Stimulated activated CD8-positive, alpha-beta memory T cell treated with anti-CD3 and anti-CD28 coated beads, Interleukin-4, amount 100 ng/mL, for 1 hour (primary cell): Measurements from ENCODE around the gene IFNA2.
"Not testable (repeated sequence)": the region's sequence is repeated elsewhere in the genome, so short reads cannot be mapped to it uniquely, and the experiment has no call there.

Source experiments
- DNase-seq, 2 donors: peaks; one replicate each; pipeline ENCODE4 v3.0.0-alpha.2; 2020; ENCODE audit warnings: low read depth in 2 of 2, low spot score in 1 of 2

The IFNA2 gene

GRCh38 chr9:21383627-21384026 is 1.6 kb downstream of the IFNA2 start:
- no peak for DNase-seq

- no peak for DNase-seq
These were observed 3.5 kb downstream of the IFNA2 start for GRCh38 chr9:21381448-21382339.

DNA sequence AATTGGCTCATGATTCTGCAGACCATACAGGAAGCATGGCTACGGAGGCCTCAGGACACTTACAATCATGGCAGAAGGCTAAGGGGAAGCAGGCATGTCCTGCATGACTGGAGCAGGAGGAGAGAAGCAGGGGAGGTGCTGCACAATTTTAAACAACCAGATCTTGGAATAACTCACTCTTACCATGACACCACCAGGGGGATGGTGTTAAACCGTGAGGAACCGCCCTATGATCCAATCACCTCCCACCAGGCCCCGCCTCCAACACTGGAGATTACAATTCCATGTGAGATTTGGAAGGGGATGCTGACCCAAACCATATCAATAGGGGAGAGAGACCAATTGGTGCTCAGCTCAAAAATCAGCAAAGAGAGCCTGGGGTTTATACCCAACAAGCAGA is 13.7 kb downstream of the IFNA2 start:
- DNase-seq = not testable (repeated sequence)

DNA sequence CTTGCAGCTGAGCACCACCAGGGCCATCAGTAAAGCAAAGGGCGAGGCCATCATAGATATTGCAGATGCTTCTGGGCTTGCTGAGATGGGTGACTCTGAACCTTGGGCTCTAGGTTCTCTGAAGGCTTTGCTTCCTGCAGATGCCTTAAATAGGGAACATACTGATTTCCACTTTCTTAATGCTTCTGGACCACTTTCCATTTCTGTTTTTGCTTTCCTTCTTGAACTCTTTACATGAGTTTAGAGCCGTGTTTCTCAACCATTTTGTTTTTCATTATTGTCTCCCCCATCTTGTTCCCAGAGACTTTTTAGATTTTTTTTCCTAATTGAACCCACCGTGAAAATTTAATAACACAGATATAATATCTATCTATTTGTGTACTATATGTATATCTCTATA is 17.2 kb downstream of the IFNA2 start, which contains the start of gene IFNA13:
IFNA13 (minus strand) TSS at position 101 of the 400 bp plus-strand sequence; CDS start at position 54, 47 bp downstream.
- no peak for DNase-seq

GRCh38 chr9:21367169-21367568 is 18.0 kb downstream of the IFNA2 start:
- not testable (repeated sequence) for DNase-seq

GRCh38 chr9:21362287-21362686 is 22.9 kb downstream of the IFNA2 start:
- no peak for DNase-seq

- DNase-seq = no peak
These were observed 27.4 kb downstream of the IFNA2 start for GRCh38 chr9:21357479-21358460.

- DNase-seq = no peak
These were observed 34.4 kb downstream of the IFNA2 start, which contains the start of gene IFNA6 for GRCh38 chr9:21350787-21351186. Gene IFNA6, minus strand, starts transcription at chr9:21350887. Its CDS starts 0 bp downstream, at chr9:21350887.

GRCh38 chr9:21348430-21348970 is 36.7 kb downstream of the IFNA2 start:
- DNase-seq = no peak

- DNase-seq = no peak
These were observed 44.5 kb downstream of the IFNA2 start for GRCh38 chr9:21340735-21341134.

DNA sequence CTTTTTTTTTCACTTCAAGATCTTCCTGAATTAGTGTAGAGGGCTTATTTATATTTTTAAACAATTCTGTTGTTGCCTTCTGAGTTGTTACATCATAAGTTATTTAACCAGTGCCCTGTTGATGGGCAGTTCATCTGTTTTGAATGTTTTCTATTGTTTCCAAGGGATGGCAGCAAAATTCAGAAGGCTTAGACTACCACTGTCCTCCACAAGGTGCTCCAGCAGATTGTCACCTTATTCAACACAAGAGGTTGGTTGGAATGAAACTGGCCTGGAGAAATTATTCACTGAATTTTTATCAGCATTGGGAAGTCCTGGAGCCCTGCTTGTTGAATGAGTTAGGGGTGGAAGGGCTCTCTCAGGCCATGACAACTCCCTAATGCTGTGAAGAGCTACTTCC is 48.7 kb downstream of the IFNA2 start:
- no peak for DNase-seq

- DNase-seq = peak; percentile 61 to 80
These were observed 50.2 kb downstream of the IFNA2 start, which contains the start of gene KLHL9 for GRCh38 chr9:21334701-21335632. Gene KLHL9, minus strand, starts transcription at chr9:21335404. Its CDS starts 545 bp downstream, at chr9:21334859.
